Jurkat, Clone E6-1 (cell line): ENCODE results near the gene METTL3.

Experiments used
- DNase-seq: peaks from one replicate; pipeline ENCODE4 v3.0.0-alpha.2; 2011; ENCODE audit warnings: low read depth, low spot score
- H3K4me3 ChIP-seq: 2 replicates; pipeline ENCODE4 v1.5.1; 2011; ENCODE audit warnings: mild to moderate bottlenecking, low read length, control low read depth, moderate library complexity

Gene METTL3

GRCh38 chr14:21496453-21496852 is 14.7 kb downstream of the METTL3 start:
- H3K4me3 ChIP-seq = no peak overlapping the region
- DNase-seq = no peak

DNA sequence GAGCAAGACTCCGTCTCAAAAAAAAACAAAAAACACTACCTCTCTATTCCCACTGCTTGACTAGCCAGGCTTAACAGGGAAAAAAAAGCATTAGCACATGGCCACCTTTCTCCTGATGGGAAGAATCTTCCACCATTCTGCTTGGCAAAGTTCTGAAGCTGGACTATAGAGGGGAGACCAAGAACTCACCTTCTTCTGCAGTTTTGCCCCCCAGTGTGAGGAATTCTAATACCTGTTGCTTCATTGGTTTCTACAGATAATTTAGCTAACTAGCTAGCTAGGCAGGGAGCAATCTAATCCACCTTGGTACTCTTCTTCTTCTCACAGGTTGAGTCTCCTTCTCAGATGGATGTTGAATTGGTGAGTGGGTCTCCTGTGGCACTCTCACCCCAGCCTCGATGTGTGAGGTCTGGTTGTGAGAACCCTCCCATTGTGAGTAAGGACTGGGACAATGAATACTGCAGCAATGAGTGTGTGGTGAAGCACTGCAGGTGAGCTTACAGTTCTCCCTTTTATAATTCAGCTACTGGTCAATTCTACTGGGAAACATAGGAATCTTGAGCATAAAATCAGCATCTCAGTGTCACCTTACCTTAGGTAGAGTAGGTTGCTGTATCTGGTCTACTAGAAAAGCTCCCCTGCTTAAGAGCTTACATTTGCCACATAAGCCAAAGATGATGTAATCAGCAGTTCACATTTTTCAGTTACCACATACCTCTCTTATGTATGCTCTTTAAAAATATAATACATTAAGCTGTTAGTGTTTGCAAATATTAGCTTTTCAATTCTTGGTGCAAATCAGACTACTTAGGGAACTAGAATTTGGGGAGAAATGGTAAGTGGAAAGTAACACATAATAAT is 16.0 kb downstream of the METTL3 start:
- no peak for DNase-seq
- no peak overlapping the region for H3K4me3 ChIP-seq

- no peak overlapping the region for H3K4me3 ChIP-seq
- DNase-seq = no peak
Measured at GRCh38 chr14:21486640-21487087, 24.5 kb downstream of the METTL3 start.

- DNase-seq = peak; percentile 98
Measured at GRCh38 chr14:21476925-21477681, 34.0 kb downstream of the METTL3 start, which contains the start of the genes RAB2B and TOX4. RAB2B (minus strand) TSS chr14:21476959; CDS start chr14:21476872, 87 bp downstream. TOX4 (plus strand) TSS chr14:21477195; CDS start chr14:21477279, 84 bp downstream.

GRCh38 chr14:21476523-21476924 is 34.6 kb downstream of the METTL3 start:
- DNase-seq = no peak

More at GRCh38 chr14:21476925-21477681, 34.0 kb downstream of the METTL3 start, which contains the start of the genes RAB2B and TOX4:
- peak within 1 kb of the TSS; percentile 79 for H3K4me3 ChIP-seq

GRCh38 chr14:21475767-21476522 is 35.2 kb downstream of the METTL3 start:
- peak overlapping the region; percentile 79 for H3K4me3 ChIP-seq
- no peak for DNase-seq

More at GRCh38 chr14:21476523-21476924, 34.6 kb downstream of the METTL3 start:
- H3K4me3 ChIP-seq = peak overlapping the region; percentile 79

DNA sequence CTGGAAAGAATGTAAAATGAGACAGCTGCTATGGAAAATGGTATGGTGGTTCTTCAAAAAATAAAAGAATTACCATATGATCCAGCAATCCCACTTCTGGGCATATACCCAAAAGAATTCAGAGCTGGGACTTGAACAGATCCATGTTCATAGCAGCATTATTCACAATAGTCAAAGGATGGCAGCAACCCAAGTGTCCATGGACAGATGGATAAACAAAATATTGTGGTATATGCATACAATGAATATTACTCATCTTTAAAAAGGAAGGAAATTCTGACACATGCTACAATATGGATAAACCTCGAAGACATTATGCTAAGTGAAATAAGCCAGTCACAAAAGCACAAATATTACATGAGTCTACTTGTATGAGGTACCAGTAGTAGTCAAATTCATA is 43.5 kb downstream of the METTL3 start:
- no peak for DNase-seq
- H3K4me3 ChIP-seq = no peak overlapping the region

DNA sequence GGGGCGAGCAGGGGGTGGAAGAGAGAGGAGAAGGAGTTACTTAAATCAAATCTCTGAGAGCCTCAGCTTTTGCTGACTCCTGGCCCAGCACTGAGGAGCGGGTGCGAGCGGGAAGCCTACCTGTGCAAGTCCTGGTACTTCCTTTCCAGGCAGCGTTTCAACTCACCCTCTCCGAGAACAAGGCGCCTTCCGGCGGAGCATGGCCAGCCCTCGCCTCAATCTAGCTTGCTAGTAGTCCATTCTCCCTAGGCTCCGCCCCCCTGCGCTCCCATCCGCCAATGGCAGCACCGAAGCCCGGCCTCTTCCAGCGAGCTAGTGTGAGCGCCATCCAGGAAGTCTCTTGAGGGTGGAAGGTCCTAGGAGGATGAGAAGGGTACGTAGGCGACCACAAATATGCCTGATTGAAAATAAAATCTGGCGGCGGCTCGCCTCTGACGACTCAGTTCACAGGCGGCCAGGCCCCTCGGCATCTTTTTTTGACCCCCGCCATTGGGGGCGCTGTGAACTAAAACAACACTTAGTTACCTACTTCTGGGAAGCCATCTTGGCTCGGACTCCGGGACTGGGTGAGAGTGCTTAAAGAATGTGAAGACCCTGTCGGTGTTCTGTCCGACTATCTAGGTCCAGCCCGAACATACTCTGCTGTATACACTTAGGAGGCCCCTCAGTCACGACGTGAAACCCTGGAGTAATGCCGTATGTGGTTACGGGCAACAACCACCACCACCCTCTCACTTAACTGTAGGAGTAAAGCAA is 55.0 kb downstream of the METTL3 start, which contains the start of gene CHD8:
Gene CHD8 (minus strand): TSS at position 212 of the 756 bp plus-strand sequence. CDS start 24,480 bp downstream, outside the sequence.
- DNase-seq = peak; percentile 100
- peak within 1 kb of the TSS; percentile 88 for H3K4me3 ChIP-seq

DNA sequence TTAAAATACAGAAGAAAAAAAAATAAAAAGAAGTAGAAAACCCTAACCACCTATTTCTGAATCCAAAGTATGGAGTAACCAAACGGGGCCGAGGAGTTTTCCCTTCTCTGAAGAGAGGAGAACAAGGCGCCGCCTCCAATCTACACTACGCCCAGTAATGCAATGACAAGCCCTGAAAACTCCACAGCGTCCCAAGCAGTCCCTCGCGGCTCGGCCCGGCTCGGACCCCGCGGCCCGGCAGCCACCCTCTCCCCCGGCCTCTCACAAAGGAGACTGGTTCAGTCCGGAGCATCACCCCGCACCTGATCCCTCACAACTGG is 55.6 kb downstream of the METTL3 start:
- peak overlapping the region; percentile 88 for H3K4me3 ChIP-seq
- DNase-seq = no peak

DNA sequence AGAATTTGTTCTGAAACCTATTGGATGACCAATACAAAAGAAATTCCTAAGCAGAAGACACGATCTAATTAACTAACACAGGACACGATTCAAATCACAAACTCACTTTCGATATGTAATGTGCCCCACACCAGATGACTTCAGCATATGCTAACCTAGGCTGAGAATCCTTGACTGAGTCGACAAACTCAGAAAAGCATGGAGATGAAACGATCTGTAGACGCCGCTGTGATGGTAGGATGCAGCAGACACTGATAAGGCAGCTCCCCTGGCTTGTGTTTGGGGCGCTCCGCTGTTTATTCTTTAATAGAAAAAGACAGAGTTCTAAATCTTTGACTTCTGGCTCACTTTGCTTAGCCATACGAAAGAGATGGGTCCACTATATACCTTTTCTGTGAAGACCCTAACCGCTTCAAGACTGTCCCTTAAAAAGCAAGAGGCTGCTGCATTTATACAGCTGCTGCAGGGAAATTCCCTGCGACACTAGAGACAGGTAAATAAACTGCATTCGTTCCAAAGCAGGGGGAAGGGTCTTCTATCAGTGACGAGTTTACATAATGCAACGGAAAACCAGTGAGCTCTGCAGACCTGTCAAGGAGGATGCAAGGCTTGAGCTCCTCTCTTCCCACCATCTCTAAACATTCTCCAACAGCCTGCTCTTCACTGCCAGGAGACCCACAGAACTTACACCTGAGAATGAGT is 56.1 kb downstream of the METTL3 start:
- DNase-seq = no peak
- H3K4me3 ChIP-seq = peak overlapping the region; percentile 88

- H3K4me3 ChIP-seq = no peak overlapping the region
- DNase-seq = no peak
Measured at GRCh38 chr14:21449899-21450216, 61.3 kb downstream of the METTL3 start.
